Keratinocyte (primary cell): ENCODE results near the gene CC2D2A. TPM values are rescaled to one million over a fixed set of nuclear protein-coding genes. Genes with fewer than 3 reads are reported as not detected.

Source experiments
- DNase-seq: peaks from one replicate; pipeline ENCODE4 v3.0.0-alpha.2; 2011; ENCODE audit warnings: low read depth, missing footprints, low spot score
- FAIRE-seq: peaks from 2 replicates; lab custom pipeline; 2011; peaks lifted over from hg19 to GRCh38; lab: Jason Lieb, UNC
- H2AFZ ChIP-seq: 2 replicates; pipeline ENCODE4 v1.6.0; 2012; ENCODE audit warnings: low read length, control low read depth, inconsistent platforms; ENCODE audit not compliant: control insufficient read depth
- H3K27ac ChIP-seq: 2 replicates; pipeline ENCODE4 v1.5.1; 2011; ENCODE audit warnings: low read length; ENCODE audit not compliant: control insufficient read depth, insufficient read depth
- H3K27me3 ChIP-seq: 3 replicates; pipeline ENCODE4 v1.6.0; 2011; ENCODE audit warnings: low read length; ENCODE audit not compliant: control insufficient read depth, insufficient read depth; ENCODE audit errors: extremely low read depth
- H3K36me3 ChIP-seq, 2 experiments: 2 replicates in 1 of 2; 3 replicates in 1 of 2; pipeline ENCODE4 v1.5.1; 2011; ENCODE audit warnings: low read length in 2 of 2, mild to moderate bottlenecking in 1 of 2; ENCODE audit not compliant: control insufficient read depth in 2 of 2, insufficient read depth in 2 of 2; ENCODE audit errors: extremely low read depth in 1 of 2
- H3K4me1 ChIP-seq: 3 replicates; pipeline ENCODE4 v1.5.1; 2011; ENCODE audit warnings: low read length; ENCODE audit not compliant: control insufficient read depth, insufficient read depth; ENCODE audit errors: extremely low read depth
- H3K4me2 ChIP-seq: 3 replicates; pipeline ENCODE4 v1.6.0; 2011; ENCODE audit warnings: low read depth, low read length; ENCODE audit not compliant: control insufficient read depth, insufficient read depth; ENCODE audit errors: extremely low read depth
- H3K4me3 ChIP-seq, 3 experiments: fragments of 200-600 bp in 1 of 3; sonication (generic) in 1 of 3; 2 replicates in 2 of 3; 3 replicates in 1 of 3; pipeline ENCODE4 v1.5.1; 2011 to 2016; ENCODE audit warnings: low read length in 3 of 3, mild to moderate bottlenecking in 3 of 3, control low read depth in 2 of 3, inconsistent platforms in 1 of 3, low read depth in 1 of 3, mixed read lengths in 1 of 3, mixed run types in 1 of 3, moderate library complexity in 1 of 3; ENCODE audit not compliant: control insufficient read depth in 2 of 3, insufficient read depth in 2 of 3; ENCODE audit errors: extremely low read depth in 1 of 3
- H3K79me2 ChIP-seq: 2 replicates; pipeline ENCODE4 v1.6.0; 2012; ENCODE audit warnings: low read length; ENCODE audit not compliant: control insufficient read depth, insufficient read depth
- H3K9ac ChIP-seq: 3 replicates; pipeline ENCODE4 v1.6.0; 2011; ENCODE audit warnings: low read length; ENCODE audit not compliant: control insufficient read depth, insufficient read depth; ENCODE audit errors: extremely low read depth
- H3K9me1 ChIP-seq: 3 replicates; pipeline ENCODE4 v1.6.0; 2011; ENCODE audit warnings: low read length; ENCODE audit not compliant: control insufficient read depth, insufficient read depth; ENCODE audit errors: extremely low read depth
- H3K9me3 ChIP-seq: 2 replicates; pipeline ENCODE4 v1.5.1; 2012; ENCODE audit warnings: low read depth, low read length; ENCODE audit not compliant: control insufficient read depth
- H4K20me1 ChIP-seq: 3 replicates; pipeline ENCODE4 v1.6.0; 2011; ENCODE audit warnings: low read length; ENCODE audit not compliant: control insufficient read depth, insufficient read depth; ENCODE audit errors: extremely low read depth
- EZH2 ChIP-seq: IDR thresholded peaks from one replicate; pipeline ENCODE4 v1.6.1; 2012; ENCODE audit warnings: inconsistent platforms, mild to moderate bottlenecking, low read length, moderate library complexity
- dilution Hi-C: fragments of 300-500 bp; cut with MboI; formaldehyde crosslinking; loops from one replicate; pipeline ENCODE4 v1.7.0; 2020; ENCODE audit warnings: low sequenced_read_pairs; ENCODE audit not compliant: extremely low pct_ligation_motif_present
- polyA plus RNA-seq, 5 experiments: library from polyadenylated mRNA; depleted of rRNA in 3 of 5; stranded (reverse) in 3 of 5; stranded (forward) in 1 of 5; unstranded in 1 of 5; fragments of >200 nt; gene quantifications; 1 replicate in 1 of 5; 2 replicates in 3 of 5; 3 replicates in 1 of 5; pipeline versions ENCODE4 v1.2.1 to v1.2.3, GENCODE V29; 2011 to 2012; ENCODE audit warnings: missing spikeins in 2 of 5, low read depth in 1 of 5, low replicate concordance in 1 of 5
- TF ChIP-seq, protein P1 (sequence below), 3 experiments: IDR thresholded peaks in 1 of 3; conservative IDR thresholded peaks in 1 of 3; optimal IDR thresholded peaks in 1 of 3; 2 replicates in 2 of 3; 3 replicates in 1 of 3; pipeline versions ENCODE3 to v1.5.1; 2011; ENCODE audit warnings: low read length in 3 of 3, mild to moderate bottlenecking in 3 of 3, moderate library complexity in 2 of 3, control low read depth in 1 of 3, inconsistent platforms in 1 of 3; ENCODE audit not compliant: insufficient read depth in 2 of 3; ENCODE audit errors: extremely low read depth in 1 of 3

CC2D2A gene
- polyA plus RNA-seq, 1 donor (not counting 4 experiments of a cell fraction or from before 2014, with no cell fraction given) = 11.8 TPM

GRCh38 chr4:15531792-15532191 lies 62.1 kb downstream of the CC2D2A start:
- no peaks in the 10 kb centered on the region for H4K20me1 ChIP-seq
- no peaks in the 10 kb centered on the region for H3K27me3 ChIP-seq
- H3K79me2 ChIP-seq = no peaks in the 10 kb centered on the region
- peaks cover 5% of the 10 kb centered on the region for H3K4me1 ChIP-seq
- H3K36me3 ChIP-seq = no peaks in the 10 kb centered on the region
- H3K4me2 ChIP-seq = no peak overlapping the region
- H3K4me3 ChIP-seq = no peak overlapping the region
- TF ChIP-seq, protein P1, sequence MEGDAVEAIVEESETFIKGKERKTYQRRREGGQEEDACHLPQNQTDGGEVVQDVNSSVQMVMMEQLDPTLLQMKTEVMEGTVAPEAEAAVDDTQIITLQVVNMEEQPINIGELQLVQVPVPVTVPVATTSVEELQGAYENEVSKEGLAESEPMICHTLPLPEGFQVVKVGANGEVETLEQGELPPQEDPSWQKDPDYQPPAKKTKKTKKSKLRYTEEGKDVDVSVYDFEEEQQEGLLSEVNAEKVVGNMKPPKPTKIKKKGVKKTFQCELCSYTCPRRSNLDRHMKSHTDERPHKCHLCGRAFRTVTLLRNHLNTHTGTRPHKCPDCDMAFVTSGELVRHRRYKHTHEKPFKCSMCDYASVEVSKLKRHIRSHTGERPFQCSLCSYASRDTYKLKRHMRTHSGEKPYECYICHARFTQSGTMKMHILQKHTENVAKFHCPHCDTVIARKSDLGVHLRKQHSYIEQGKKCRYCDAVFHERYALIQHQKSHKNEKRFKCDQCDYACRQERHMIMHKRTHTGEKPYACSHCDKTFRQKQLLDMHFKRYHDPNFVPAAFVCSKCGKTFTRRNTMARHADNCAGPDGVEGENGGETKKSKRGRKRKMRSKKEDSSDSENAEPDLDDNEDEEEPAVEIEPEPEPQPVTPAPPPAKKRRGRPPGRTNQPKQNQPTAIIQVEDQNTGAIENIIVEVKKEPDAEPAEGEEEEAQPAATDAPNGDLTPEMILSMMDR (optimal IDR thresholded peaks at IDR 0.05 in 1 of 3, IDR thresholded peaks at IDR 0.05 in 1 of 3, conservative IDR thresholded peaks at IDR 0.05 in 1 of 3; ENCODE audit: extremely low read depth in 1 of 3, insufficient read depth in 2 of 3, low read length in 3 of 3) = no peak
- TF ChIP-seq EZH2 = no peak
- no peak overlapping the region for H3K27ac ChIP-seq
- no peak for DNase-seq
- dilution Hi-C loops = no loop called here
- no peak for FAIRE-seq
- H2AFZ ChIP-seq = no peak overlapping the region
- H3K9me3 ChIP-seq = no peaks in the 10 kb centered on the region
- H3K9me1 ChIP-seq = no peaks in the 10 kb centered on the region
- no peak overlapping the region for H3K9ac ChIP-seq

DNA sequence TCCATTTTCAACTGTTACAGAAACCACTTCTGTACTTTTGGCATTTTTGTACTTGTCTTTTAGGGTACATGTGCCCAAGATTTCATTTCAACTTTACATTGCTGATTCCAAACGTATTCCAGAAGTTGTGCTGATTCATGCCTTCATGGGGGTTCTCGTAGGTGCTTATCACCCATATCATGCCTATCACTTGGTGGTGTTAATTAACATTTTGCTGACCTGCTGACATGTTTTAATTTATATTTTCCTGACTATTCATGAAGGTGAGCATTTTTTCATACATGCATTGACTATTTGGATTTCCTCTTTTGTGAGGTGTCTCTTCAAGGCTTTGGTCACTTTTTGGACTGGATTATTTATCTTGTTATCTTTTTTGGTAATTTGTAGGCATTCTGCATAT lies 64.1 kb downstream of the CC2D2A start:
- Histone ChIP-seq H4K20me1 (no peaks in the 10 kb centered on the region), H3K36me3 (peaks cover 0 to 6% of the 10 kb centered on the region in 2 experiments), H3K4me3 (no peak overlapping the region), H3K4me1 (peaks cover 5% of the 10 kb centered on the region), H3K9me3 (no peaks in the 10 kb centered on the region), H3K27me3 (no peaks in the 10 kb centered on the region), H3K9me1 (no peaks in the 10 kb centered on the region), H3K9ac (no peak overlapping the region), H3K79me2 (no peaks in the 10 kb centered on the region), H2AFZ (no peak overlapping the region), H3K4me2 (no peak overlapping the region), H3K27ac (no peak overlapping the region)
- DNase-seq = no peak
- dilution Hi-C loops = no loop called here
- TF ChIP-seq EZH2 = no peak
- TF ChIP-seq, protein P1 (optimal IDR thresholded peaks at IDR 0.05 in 1 of 3, IDR thresholded peaks at IDR 0.05 in 1 of 3, conservative IDR thresholded peaks at IDR 0.05 in 1 of 3; ENCODE audit: extremely low read depth in 1 of 3, insufficient read depth in 2 of 3, low read length in 3 of 3) = no peak
- no peak for FAIRE-seq
